CD4-positive, alpha-beta T cell treated with Interleukin-1 beta for 1 hour (primary cell): ENCODE data around the gene LRATD1.
"Not testable (repeated sequence)": the region's sequence is repeated elsewhere in the genome, so short reads cannot be mapped to it uniquely, and the experiment has no call there.

Experiments
- DNase-seq, 2 donors: peaks; one replicate each; pipeline ENCODE4 v3.0.0-alpha.2; 2020 to 2022

Gene LRATD1, protein sequence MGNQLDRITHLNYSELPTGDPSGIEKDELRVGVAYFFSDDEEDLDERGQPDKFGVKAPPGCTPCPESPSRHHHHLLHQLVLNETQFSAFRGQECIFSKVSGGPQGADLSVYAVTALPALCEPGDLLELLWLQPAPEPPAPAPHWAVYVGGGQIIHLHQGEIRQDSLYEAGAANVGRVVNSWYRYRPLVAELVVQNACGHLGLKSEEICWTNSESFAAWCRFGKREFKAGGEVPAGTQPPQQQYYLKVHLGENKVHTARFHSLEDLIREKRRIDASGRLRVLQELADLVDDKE

DNA sequence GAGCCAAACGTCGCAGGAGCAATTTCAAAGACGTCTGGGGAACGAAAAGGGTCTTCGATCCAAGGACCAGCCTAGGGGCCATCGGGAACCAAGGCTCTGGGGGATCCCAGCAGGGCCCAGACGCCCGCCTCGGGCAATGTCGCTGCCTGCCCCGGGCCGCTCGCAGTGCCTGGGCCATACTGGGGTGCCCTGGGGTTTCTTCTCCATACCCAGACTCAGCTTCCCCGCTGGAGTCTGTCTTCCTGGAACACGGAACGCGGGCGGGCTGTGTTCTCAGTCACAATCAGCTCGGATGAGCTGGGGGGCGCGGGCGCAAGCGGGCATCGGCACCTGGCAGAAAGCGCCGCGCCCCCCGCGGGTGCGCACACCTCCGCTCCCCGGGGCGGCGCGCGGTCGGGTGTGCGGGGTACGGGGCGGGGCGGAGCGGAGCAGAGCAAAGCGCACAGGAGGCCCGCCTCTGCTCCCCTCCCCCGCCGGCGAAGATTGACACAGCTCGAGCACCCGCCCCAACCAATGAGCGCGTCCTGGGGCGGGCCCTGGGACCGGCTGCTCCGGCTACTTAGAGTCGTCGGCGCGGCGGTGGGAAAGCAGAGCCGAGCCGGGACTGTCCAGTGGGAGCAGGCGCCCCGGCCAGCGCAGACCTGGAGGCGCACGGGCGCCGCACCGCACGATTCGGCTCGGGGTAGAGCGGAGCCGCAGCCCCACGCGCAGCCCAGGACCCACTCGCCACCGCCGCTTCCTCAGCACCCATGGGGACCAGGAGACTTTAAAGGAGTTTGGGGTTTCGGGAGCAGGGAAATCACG lies at the start of gene LRATD1:
Gene LRATD1 (plus strand): TSS at position 585 of the 804 bp plus-strand sequence. CDS start 1,263 bp downstream, outside the sequence.
- no peak for DNase-seq

DNA sequence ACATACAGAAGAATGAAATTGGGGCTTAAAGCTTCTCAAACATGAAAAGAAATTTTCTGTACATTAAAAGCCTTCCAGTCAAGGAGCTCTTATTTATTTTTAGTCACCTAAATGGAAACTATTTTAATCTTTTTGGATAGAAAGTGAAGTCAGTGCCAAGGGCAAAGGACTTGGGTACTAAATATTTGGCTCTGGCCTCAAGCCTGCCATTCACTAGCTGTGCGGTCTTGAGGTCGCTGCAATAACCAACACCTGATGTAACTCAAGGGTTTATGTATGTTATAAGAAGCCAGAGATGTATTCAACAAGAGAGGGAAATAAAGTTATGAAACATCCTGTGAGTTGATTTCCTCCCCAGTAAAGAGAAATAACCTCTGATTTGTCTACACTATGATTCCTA lies 49.5 kb upstream of the LRATD1 start:
- no peak for DNase-seq

DNA sequence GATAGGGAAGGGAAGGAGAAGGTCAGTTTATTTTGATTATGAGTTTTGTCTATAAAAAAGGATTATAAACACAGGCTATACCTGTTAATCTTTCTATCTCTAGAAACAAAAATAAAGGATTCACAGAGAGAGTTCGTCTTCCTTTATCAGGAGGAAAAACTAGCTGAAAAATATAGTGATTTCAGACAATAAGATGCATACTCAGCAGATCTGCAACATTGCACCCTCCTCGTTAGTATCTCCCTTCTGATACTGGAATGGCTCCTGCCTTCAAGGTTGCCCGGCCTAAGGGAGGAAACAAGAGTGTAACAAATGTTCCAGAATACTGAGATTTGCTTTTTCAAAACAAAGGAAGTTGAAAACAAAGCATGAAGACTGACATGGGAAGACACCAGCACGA lies 48.7 kb upstream of the LRATD1 start:
- no peak for DNase-seq

- DNase-seq: no peak
These were observed 45.4 kb upstream of the LRATD1 start for GRCh38 chr2:14587119-14587518.

DNA sequence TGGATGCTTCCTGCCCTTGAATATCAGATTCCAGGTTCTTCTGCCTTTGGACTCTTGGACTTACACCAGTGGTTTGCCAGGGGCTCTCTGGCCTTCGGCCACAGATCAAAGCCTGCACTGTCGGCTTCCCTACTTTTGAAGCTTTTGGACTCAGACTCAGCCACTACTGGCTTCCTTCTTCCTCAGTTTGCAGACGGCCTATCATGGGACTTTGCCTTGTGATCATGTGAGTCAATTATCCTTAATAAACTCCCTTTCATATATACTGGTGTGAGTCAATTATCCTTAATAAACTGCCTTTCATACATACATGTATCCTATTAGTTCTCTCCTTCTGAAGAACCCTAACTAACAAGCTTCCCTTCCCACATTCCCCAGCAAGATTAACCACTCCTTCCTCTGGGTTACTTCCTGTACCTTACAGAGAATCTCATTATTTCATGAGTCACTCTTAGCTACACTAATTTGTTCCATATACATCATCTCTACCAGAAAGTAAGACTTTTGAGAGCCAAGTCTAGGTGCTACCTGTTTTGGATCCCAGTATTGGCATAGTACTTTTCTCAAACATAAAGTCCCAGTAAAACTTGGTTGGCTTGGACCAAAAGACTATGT lies 31.3 kb upstream of the LRATD1 start:
- no peak for DNase-seq

GRCh38 chr2:14602309-14602708 lies 30.2 kb upstream of the LRATD1 start:
- DNase-seq: no peak

- DNase-seq: no peak
These were observed 28.8 kb upstream of the LRATD1 start for GRCh38 chr2:14603676-14604075.

GRCh38 chr2:14608245-14608644 lies 24.3 kb upstream of the LRATD1 start:
- DNase-seq: no peak

- DNase-seq: no peak
These were observed 18.5 kb upstream of the LRATD1 start for GRCh38 chr2:14614017-14614416.

- no peak for DNase-seq
These were observed 17.4 kb upstream of the LRATD1 start for GRCh38 chr2:14615121-14615520.

GRCh38 chr2:14615760-14616159 lies 16.8 kb upstream of the LRATD1 start:
- DNase-seq: no peak

DNA sequence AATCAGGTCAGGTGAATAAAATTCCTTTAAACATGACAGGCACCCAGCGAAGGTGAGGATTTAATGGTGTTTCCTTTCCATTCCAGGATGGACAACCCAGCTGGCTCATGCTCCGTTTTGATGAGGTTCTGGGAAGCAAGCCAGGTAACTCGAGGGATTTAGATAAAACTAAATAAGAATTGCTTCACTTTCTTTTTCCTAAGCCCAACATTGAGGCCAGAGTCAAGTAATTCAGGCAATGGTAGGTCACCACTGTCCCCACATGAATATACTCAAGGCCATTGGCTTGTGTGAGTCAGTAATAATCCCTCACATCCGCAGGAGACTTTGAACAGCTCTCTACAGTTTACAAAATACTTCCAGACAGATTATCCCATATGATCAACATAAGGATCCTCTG lies 16.2 kb upstream of the LRATD1 start:
- no peak for DNase-seq

- no peak for DNase-seq
These were observed 15.6 kb upstream of the LRATD1 start for GRCh38 chr2:14616950-14617349.

- no peak for DNase-seq
These were observed 13.1 kb upstream of the LRATD1 start for GRCh38 chr2:14619441-14619840.

GRCh38 chr2:14621114-14621513 lies 11.4 kb upstream of the LRATD1 start:
- no peak for DNase-seq

DNA sequence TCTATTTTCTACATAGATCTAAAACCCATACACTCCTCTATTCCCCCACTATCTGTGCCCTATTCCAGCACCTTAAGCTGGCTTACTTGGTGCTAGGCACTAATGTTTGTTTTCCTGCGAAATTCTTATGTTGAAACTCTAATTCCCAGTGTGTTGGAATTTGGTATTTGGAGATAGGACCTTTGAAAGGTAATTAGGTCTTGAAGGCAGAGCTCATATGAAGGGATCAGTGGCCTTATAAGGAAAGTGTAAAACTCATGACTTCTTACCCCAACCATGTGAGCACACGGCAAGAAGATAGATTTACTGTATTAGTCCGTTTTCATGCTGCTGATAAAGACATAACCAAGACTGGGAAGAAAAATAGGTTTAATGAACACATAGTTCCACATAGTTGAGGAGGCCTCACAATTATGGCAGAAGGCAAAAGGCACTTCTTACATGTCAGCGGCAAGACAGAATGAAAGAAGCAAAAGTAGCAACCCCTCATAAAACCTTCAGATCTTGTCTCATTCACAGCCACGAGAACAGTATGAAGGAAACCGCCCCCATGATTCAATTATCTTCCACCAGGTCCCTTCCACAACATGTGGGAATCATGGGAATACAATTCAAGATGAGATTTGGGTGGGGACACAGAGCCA lies 10.5 kb upstream of the LRATD1 start:
- DNase-seq: no peak

DNA sequence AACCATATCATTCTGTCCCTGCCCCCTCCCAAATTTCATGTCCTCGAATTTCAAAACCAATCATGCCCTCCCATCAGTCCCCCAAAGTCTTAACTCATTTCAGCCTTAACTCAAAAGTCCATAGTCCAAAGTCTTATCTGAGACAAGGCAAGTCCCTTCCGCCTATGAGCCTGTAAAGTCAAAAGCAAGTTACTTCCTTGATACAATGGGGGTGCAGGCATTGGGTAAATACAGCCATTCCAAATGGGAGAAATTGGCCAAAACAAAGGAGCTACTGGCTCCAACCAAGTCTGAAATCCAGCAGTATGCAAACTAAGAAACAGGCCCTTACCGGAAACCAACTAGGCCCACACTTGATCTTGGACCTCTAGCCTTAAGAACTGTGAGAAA lies 10.0 kb upstream of the LRATD1 start:
- not testable (repeated sequence) for DNase-seq

DNA sequence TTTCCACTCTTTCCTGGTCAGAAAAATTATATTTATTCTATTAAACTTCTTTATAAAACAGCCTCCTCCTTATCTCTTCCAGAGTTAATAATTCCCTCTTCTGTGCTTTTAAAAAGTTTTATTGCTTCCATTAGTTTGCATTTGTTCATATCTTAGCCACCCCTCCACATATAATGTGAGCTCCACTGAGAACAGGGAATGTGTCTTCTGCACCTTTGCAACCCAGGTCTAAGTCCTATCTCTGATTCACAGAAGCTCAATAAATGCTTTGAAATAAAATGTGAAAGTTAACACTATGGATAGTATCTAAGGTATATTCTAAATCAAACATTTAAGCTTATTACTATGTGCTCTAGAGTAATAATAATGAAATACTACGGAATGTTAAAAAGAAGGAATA lies 9.3 kb upstream of the LRATD1 start:
- no peak for DNase-seq

- DNase-seq: no peak
These were observed 5.6 kb upstream of the LRATD1 start for GRCh38 chr2:14626873-14627272.

DNA sequence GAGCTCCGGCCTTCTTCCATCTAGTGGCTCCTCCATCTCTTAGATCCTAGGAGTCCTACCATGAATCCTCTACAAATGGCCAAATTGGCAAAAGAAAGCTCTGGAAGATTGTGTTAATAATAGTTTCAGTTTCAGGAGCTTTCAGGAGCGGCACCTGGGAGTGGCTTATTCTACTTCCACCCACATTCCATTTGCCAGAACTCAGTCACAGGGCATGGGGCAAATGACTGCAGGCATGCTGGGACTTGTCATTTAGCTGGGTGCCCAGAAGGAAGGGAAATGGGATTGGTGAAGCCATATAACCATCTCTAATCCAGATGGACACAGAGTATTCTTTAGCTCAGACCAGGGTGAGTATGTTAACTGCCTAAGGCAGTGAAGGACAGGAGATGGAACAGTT lies 3.6 kb upstream of the LRATD1 start:
- no peak for DNase-seq

- DNase-seq: no peak
These were observed 994 bp upstream of the LRATD1 start for GRCh38 chr2:14631406-14632040.

GRCh38 chr2:14633061-14633460 lies 544 bp downstream of the LRATD1 start:
- no peak for DNase-seq
